ENCODE measurements around the gene PRCP.

DNA sequence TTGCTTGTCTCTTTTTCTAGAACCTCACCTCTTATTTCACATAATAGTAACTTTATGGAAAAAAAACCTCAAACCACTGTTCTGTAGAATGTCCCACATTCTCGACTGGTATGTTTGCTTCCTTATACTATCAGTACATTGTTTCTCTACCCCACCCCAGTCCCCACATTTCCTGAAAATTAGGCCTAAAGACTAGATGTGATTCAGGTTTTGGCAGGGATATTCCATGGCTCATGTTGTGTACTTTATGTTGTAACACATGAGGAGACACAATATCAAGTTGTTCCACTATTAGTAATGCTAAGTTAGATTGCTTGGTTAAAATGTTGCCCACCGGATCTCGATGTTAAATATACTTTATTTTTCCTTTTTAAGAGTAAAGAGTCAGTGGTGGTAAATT is 36.0 kb upstream of the PRCP start:
- no peak for TF ChIP-seq CTCF (IDR thresholded peaks at IDR 0.05)
- no peak for TF ChIP-seq POLR2A (IDR thresholded peaks at IDR 0.05)
